Measurements from ENCODE around the gene GMIP.
"Not testable (repeated sequence)": the region's sequence is repeated elsewhere in the genome, so short reads cannot be mapped to it uniquely, and the experiment has no call there.

Gene GMIP

GRCh38 chr19:19674315-19674714 lies 30.9 kb upstream of the GMIP start:
- no peak for TF ChIP-seq CTCF (IDR thresholded peaks at IDR 0.05; ENCODE audit: borderline replicate concordance, insufficient read depth, low read depth, low read length)
- no peak overlapping the region for H3K4me3 ChIP-seq (ENCODE audit: low read depth, low read length)

- H3K4me3 ChIP-seq (ENCODE audit: low read depth, low read length), result no peak overlapping the region
- no peak for TF ChIP-seq CTCF (IDR thresholded peaks at IDR 0.05; ENCODE audit: borderline replicate concordance, insufficient read depth, low read depth, low read length)
Observed at GRCh38 chr19:19672816-19673215, 29.4 kb upstream of the GMIP start.

- no peak overlapping the region for H3K4me3 ChIP-seq (ENCODE audit: low read depth, low read length)
- TF ChIP-seq CTCF (IDR thresholded peaks at IDR 0.05; ENCODE audit: borderline replicate concordance, insufficient read depth, low read depth, low read length), result no peak
Observed at GRCh38 chr19:19670070-19670551, 26.7 kb upstream of the GMIP start.

- TF ChIP-seq CTCF (IDR thresholded peaks at IDR 0.05; ENCODE audit: borderline replicate concordance, insufficient read depth, low read depth, low read length), result no peak
- peak within 1 kb of the TSS; percentile 95 for H3K4me3 ChIP-seq (ENCODE audit: low read depth, low read length)
Observed at GRCh38 chr19:19668230-19669012, 25.0 kb upstream of the GMIP start, which contains the start of gene ZNF101. Gene ZNF101, plus strand, starts transcription at chr19:19668839. Its CDS starts 125 bp downstream, at chr19:19668964.

GRCh38 chr19:19665420-19665948 lies 22.0 kb upstream of the GMIP start:
- not testable (repeated sequence) for H3K4me3 ChIP-seq (ENCODE audit: low read depth, low read length)

- peak; percentile 33; the same call in 1 of the 2 replicates for TF ChIP-seq CTCF (IDR thresholded peaks at IDR 0.05; ENCODE audit: borderline replicate concordance, insufficient read depth, low read depth, low read length)
- H3K4me3 ChIP-seq (ENCODE audit: low read depth, low read length), result peak within 1 kb of the TSS; percentile 76
Observed at GRCh38 chr19:19663256-19664120, 20.0 kb upstream of the GMIP start, which contains the start of gene ATP13A1. Gene ATP13A1, minus strand, starts transcription at chr19:19663676. Its CDS starts 10 bp downstream, at chr19:19663666.

GRCh38 chr19:19662871-19663255 lies 19.4 kb upstream of the GMIP start:
- H3K4me3 ChIP-seq (ENCODE audit: low read depth, low read length), result peak overlapping the region; percentile 76
- no peak for TF ChIP-seq CTCF (IDR thresholded peaks at IDR 0.05; ENCODE audit: borderline replicate concordance, insufficient read depth, low read depth, low read length)
